Measurements from ENCODE around the gene CHRM5.

The CHRM5 gene

DNA sequence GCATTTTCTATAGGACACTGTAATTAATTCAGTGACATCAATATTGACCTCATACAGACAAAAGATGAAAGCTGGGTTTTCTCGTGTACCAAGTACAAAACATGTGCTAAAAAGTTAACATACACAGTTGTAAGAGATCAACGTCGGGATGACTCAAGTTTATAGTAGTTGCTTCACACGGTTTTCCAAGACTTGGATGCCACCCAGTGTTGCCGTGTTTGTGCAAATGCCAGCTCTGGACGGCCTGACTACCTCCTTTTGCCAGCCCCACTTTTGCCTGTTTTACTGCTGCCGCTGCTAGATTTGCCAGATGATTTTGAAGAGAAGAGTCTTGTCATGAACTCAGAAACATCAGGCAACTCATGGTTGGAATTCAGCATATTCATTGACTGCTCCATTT, 115.8 kb downstream of the CHRM5 start:
- TF ChIP-seq, protein P1, sequence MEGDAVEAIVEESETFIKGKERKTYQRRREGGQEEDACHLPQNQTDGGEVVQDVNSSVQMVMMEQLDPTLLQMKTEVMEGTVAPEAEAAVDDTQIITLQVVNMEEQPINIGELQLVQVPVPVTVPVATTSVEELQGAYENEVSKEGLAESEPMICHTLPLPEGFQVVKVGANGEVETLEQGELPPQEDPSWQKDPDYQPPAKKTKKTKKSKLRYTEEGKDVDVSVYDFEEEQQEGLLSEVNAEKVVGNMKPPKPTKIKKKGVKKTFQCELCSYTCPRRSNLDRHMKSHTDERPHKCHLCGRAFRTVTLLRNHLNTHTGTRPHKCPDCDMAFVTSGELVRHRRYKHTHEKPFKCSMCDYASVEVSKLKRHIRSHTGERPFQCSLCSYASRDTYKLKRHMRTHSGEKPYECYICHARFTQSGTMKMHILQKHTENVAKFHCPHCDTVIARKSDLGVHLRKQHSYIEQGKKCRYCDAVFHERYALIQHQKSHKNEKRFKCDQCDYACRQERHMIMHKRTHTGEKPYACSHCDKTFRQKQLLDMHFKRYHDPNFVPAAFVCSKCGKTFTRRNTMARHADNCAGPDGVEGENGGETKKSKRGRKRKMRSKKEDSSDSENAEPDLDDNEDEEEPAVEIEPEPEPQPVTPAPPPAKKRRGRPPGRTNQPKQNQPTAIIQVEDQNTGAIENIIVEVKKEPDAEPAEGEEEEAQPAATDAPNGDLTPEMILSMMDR (IDR thresholded peaks at IDR 0.05), result no peak

DNA sequence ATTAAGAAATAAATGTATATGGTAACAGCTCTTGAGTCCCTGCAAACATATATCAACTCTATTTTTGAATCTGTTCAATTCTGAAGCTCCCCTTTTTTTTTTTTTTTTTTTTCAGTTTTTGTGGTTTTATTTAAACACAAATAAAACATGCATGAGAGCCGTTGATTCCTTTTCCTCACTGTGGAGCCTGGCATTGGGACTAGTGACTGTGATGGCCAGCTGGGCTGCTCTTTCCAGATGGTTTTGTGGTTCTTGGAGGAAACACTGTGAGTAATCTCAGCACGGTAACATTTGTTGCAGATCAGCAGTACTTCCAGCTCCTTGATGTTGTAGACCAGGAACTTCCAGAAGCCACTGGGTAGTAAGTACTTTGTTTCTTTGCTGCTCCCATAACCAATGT, 117.4 kb downstream of the CHRM5 start:
- TF ChIP-seq, protein P1 (IDR thresholded peaks at IDR 0.05), result no peak

DNA sequence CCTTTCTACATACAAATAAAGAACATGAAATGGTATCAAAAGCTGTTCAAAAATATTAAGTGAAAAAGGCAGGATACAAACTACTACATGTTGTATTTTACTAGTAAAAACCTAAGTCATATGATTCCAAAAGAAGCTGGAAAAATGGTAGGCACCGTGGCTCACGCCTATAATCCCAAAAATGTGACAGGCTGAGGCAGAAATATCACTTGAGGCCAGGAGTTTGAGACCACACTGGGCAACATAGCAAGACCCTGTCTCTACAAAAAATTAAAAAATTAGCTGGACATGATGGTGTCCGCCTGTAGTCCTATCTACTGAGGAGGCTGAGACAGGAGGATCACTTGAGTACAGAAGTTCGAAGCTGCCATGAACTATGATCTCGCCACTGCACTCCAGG, 131.6 kb downstream of the CHRM5 start:
- TF ChIP-seq, protein P1 (IDR thresholded peaks at IDR 0.05), result no peak

DNA sequence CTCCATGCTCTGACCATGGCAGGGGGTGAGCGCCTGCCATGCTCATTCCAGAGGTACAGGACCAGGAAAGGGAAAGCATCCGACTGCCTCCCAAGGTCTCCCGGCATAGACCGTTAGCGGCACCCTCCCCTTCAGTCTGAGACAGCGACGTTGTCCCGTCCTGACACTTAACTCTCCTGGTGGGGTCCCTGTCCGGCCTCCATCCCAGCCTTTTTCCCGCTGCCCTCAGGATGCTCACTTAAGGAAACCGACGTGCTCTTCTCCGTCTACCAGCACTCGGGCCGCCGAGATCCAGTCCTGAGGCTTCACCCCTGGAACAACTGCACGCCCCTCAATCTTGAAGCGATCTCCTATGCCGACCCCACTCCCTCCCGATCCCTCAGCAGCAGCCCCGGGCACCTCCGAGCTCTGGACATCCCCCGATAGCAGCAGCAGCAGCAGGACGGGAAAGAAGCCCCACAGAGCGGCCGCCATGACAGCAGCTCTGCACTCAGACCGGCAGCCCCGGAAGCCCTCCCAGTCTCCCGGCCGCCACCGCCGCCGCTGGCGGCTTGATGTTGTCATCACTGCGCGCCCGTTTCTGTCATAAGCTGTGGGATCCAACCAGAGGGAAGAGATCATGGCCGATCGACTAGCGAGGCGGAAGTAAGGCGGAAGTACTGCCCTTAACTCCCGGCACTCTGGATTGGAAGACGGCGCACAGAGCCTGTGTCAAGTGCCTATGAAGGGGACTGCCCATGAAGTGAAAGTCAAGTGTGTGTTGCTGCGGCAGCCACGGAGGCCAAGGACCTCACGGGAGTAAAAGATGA, 133.3 kb downstream of the CHRM5 start, which contains the start of the genes EMC7 and PGBD4:
Gene EMC7, minus strand, starts transcription at position 497 of the 809 bp plus-strand sequence. Its CDS starts 23 bp downstream, at position 474.
Gene PGBD4, plus strand, starts transcription at position 718 of the 809 bp plus-strand sequence. CDS start 449 bp downstream, outside the sequence.
- TF ChIP-seq, protein P1 (IDR thresholded peaks at IDR 0.05), result no peak

GRCh38 chr15:34102175-34102925, 134.1 kb downstream of the CHRM5 start:
- TF ChIP-seq, protein P1 (IDR thresholded peaks at IDR 0.05), result no peak

GRCh38 chr15:34106423-34106822, 138.1 kb downstream of the CHRM5 start:
- TF ChIP-seq, protein P1 (IDR thresholded peaks at IDR 0.05), result no peak

GRCh38 chr15:34107315-34107714, 139.0 kb downstream of the CHRM5 start:
- TF ChIP-seq, protein P1 (IDR thresholded peaks at IDR 0.05), result no peak

Measured in LNCAP (cell line).